ENCODE results near the gene BRCA2.

GRCh38 chr13:32438871-32439270 lies 123.6 kb downstream of the BRCA2 start:
- TF ChIP-seq EZH2phosphoT487 (IDR thresholded peaks at IDR 0.05; ENCODE audit: borderline replicate concordance, low read length) (no peak), CTCF (conservative IDR thresholded peaks at IDR 0.05; ENCODE audit: low read depth, low read length) (no peak)

All from PC-3 (cell line).